GM23338 (cell line): ENCODE measurements around the gene NEMP2. TPM values are rescaled to one million over a fixed set of nuclear protein-coding genes. Genes with fewer than 3 reads are reported as not detected.

Source experiments
- ATAC-seq: fragments of 200-7000 bp; cut with Tn5 transposase; 3 replicates; pipeline ENCODE4 v1.9.1; 2020
- DNase-seq: peaks from one replicate; pipeline ENCODE4 v3.0.0-alpha.2; 2015; ENCODE audit warnings: low spot score
- H2AFZ ChIP-seq: fragments of 200-600 bp; sonication (generic); 2 replicates; pipeline ENCODE4 v1.8.0; 2016; ENCODE audit warnings: antibody characterized with exemption, mild to moderate bottlenecking, moderate library complexity
- H3F3A ChIP-seq: fragments of 200-600 bp; sonication (generic); replicated peaks from 2 replicates; pipeline ENCODE4 v1.8.0; 2017; ENCODE audit warnings: antibody characterized with exemption, mixed run types, low read depth
- H3K27ac ChIP-seq: fragments of 200-600 bp; sonication (generic); 2 replicates; pipeline ENCODE4 v1.6.1; 2016; ENCODE audit warnings: low read depth
- H3K27me3 ChIP-seq: fragments of 200-600 bp; sonication (generic); 2 replicates; pipeline ENCODE4 v1.8.0; 2016; ENCODE audit warnings: mild to moderate bottlenecking, mixed run types, moderate library complexity; ENCODE audit not compliant: insufficient read depth
- H3K36me3 ChIP-seq: fragments of 200-600 bp; sonication (generic); 2 replicates; pipeline ENCODE4 v1.8.0; 2016; ENCODE audit warnings: mild to moderate bottlenecking; ENCODE audit not compliant: insufficient read depth
- H3K4me1 ChIP-seq: fragments of 200-600 bp; sonication (generic); 2 replicates; pipeline ENCODE4 v1.8.0; 2016; ENCODE audit warnings: mild to moderate bottlenecking, moderate library complexity; ENCODE audit not compliant: insufficient read depth
- H3K4me2 ChIP-seq: fragments of 200-600 bp; sonication (generic); 2 replicates; pipeline ENCODE4 v1.7.1; 2017; ENCODE audit warnings: mixed run types
- H3K4me3 ChIP-seq: fragments of 200-600 bp; sonication (generic); 2 replicates; pipeline ENCODE4 v1.6.1; 2016; ENCODE audit warnings: mixed run types
- H3K79me2 ChIP-seq: fragments of 200-600 bp; sonication (generic); replicated peaks from 2 replicates; pipeline ENCODE4 v1.8.0; 2017; ENCODE audit warnings: mild to moderate bottlenecking; ENCODE audit not compliant: insufficient read depth
- H3K9me2 ChIP-seq: fragments of 200-600 bp; sonication (generic); 2 replicates; pipeline ENCODE4 v1.8.0; 2017; ENCODE audit not compliant: insufficient read depth
- H4K20me1 ChIP-seq: fragments of 200-600 bp; sonication (generic); replicated peaks from 2 replicates; pipeline ENCODE4 v1.8.0; 2017; ENCODE audit warnings: mild to moderate bottlenecking; ENCODE audit not compliant: insufficient read depth
- H3K27ac Mint-ChIP-seq: 2 replicates; pipeline ENCODE4 v1.8.0; 2020; ENCODE audit warnings: inconsistent platforms, mild to moderate bottlenecking, moderate library complexity, mixed read lengths
- H3K27me3 Mint-ChIP-seq: 3 replicates; pipeline ENCODE4 v1.8.0; 2022; ENCODE audit warnings: low read depth, mild to moderate bottlenecking, moderate library complexity, mixed read lengths, inconsistent platforms; ENCODE audit not compliant: insufficient read depth, poor library complexity
- H3K36me3 Mint-ChIP-seq: 3 replicates; pipeline ENCODE4 v1.8.0; 2021; ENCODE audit warnings: low read depth, mild to moderate bottlenecking, inconsistent platforms, moderate library complexity, mixed read lengths
- H3K4me1 Mint-ChIP-seq: 3 replicates; pipeline ENCODE4 v1.8.0; 2020; ENCODE audit warnings: mild to moderate bottlenecking, inconsistent platforms, mixed read lengths
- H3K4me3 Mint-ChIP-seq: 3 replicates; pipeline ENCODE4 v1.8.0; 2021; ENCODE audit warnings: moderate library complexity, mild to moderate bottlenecking, inconsistent platforms, mixed read lengths
- H3K9me3 Mint-ChIP-seq: 3 replicates; pipeline ENCODE4 v1.8.0; 2020; ENCODE audit warnings: moderate library complexity, mild to moderate bottlenecking, inconsistent platforms, mixed read lengths
- EZH2 ChIP-seq: fragments of 200-600 bp; sonication (generic); IDR thresholded peaks from one replicate; pipeline ENCODE4 v1.8.0; 2017; ENCODE audit warnings: antibody characterized with exemption, mild to moderate bottlenecking, low read depth; ENCODE audit not compliant: unreplicated experiment
- EZH2phosphoT487 ChIP-seq: fragments of 200-600 bp; sonication (generic); IDR thresholded peaks from one replicate; pipeline ENCODE4 v1.8.1; 2018; ENCODE audit warnings: antibody characterized with exemption; ENCODE audit not compliant: unreplicated experiment
- JUNB ChIP-seq: IDR thresholded peaks from one replicate; pipeline ENCODE4 v1.6.1; 2016; ENCODE audit warnings: antibody characterized with exemption; ENCODE audit not compliant: unreplicated experiment
- NANOG ChIP-seq: IDR thresholded peaks from 2 replicates; pipeline ENCODE4 v1.6.1; 2016; ENCODE audit warnings: antibody characterized with exemption, borderline replicate concordance
- POLR2AphosphoS5 ChIP-seq: IDR thresholded peaks from 2 replicates; pipeline ENCODE4 v1.6.1; 2016; ENCODE audit warnings: antibody characterized with exemption, low read depth
- STAT1 ChIP-seq: IDR thresholded peaks from one replicate; pipeline ENCODE4 v1.6.1; 2016; ENCODE audit warnings: antibody characterized with exemption; ENCODE audit not compliant: unreplicated experiment
- ZNF114 ChIP-seq: fragments of 250-450 bp; sonication (Bioruptor Pico); IDR thresholded peaks from 2 replicates; pipeline ENCODE4 v1.5.0; 2020; ENCODE audit warnings: mild to moderate bottlenecking, moderate library complexity
- ZNF331 ChIP-seq: fragments of 250-450 bp; sonication (Bioruptor Pico); IDR thresholded peaks from 2 replicates; pipeline ENCODE4 v1.5.0; 2020; ENCODE audit warnings: low read depth, mild to moderate bottlenecking, moderate library complexity
- polyA plus RNA-seq: library from polyadenylated mRNA; unstranded; fragments of >200 nt; fragmentation: Nextera tagmentation; extraction: Ambion mirVana; gene quantifications from 2 replicates; pipeline ENCODE4 v1.2.1, GENCODE V29; 2016
- total RNA-seq: library from RNA; depleted of rRNA; stranded (reverse); fragments of >200 nt; shearing (Covaris generic); gene quantifications from 2 replicates; pipeline ENCODE4 v1.2.3, GENCODE V29; 2014
- TF ChIP-seq, protein P1 (sequence below): IDR thresholded peaks from 2 replicates; pipeline ENCODE4 v1.6.1; 2016; ENCODE audit warnings: antibody characterized with exemption
- TF ChIP-seq, protein P2 (sequence below): IDR thresholded peaks from one replicate; pipeline ENCODE4 v1.6.1; 2018; ENCODE audit warnings: antibody characterized with exemption; ENCODE audit not compliant: unreplicated experiment
- TF ChIP-seq, protein P3 (sequence below): fragments of 250-450 bp; sonication (Bioruptor Pico); IDR thresholded peaks from 2 replicates; pipeline ENCODE4 v1.5.0; 2020; ENCODE audit warnings: mild to moderate bottlenecking, moderate library complexity
- TF ChIP-seq, protein P4 (sequence below), 2 experiments: fragments of 200-600 bp in 1 of 2; sonication (generic) in 1 of 2; conservative IDR thresholded peaks; 2 replicates each; pipeline versions ENCODE4 v1.5.1 to v1.6.1; 2016 to 2017; ENCODE audit warnings: antibody characterized with exemption in 2 of 2, low read depth in 2 of 2, mild to moderate bottlenecking in 2 of 2, moderate library complexity in 1 of 2

The NEMP2 gene
- total and polyA plus RNA-seq, 2 experiments from 2014 or later = 1.2 to 4.0 TPM

DNA sequence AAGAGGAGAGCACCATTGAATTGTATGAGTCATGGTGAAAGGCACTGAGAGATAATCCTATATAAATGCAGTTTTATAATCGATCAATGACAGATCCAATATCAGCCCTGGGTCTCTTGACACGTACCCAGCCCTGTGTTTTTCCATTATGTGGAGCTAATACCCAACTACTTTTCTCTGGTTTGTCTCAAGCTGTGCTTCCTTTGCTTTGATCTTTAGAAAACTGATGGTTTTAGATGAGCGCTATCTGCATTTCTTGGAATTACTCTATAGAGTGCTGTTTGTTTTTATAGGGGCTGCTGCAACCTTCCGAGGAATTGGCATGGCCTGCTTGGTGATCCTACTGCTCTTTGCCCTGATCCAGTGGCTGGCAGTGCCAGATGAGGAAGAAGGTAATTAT, 45.0 kb downstream of the NEMP2 start (continued):
- no peak for TF ChIP-seq ZNF331

DNA sequence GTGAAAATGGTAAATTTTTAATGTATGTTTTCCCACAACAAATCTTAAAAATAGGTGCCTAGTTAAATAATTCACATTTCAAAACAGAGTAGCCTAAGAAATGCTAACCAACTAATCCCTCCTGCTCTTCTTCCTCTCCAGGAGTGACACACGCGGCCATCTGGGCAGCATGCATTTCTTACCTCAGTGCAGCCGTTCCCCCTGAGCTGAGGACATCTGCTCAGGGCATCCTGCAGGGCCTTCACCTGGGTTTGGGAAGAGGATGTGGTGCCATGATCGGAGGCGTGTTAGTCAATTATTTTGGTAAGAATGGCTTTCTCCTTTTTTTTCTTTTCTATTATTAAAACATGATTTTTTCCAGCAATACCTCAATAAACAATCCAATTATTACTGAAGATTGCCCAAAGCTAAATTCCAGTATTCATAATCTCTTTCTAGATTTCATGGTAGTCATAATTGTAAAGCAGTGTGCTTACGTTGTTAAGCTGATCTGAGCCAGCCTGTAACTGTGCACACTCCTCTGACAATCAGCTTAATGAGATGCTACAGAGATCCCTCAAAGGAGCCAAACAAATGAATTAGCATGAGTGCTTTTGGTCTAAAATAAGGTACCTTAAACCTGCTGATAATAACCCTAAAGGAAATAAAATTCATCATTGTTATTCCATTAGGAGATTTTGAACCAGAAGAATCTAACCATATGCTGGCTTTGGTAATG, 45.8 kb downstream of the NEMP2 start:
- peaks cover 16% of the 10 kb centered on the region for H3K4me1 Mint-ChIP-seq
- no peaks in the 10 kb centered on the region for H3K36me3 ChIP-seq
- H3K27ac ChIP-seq = no peak overlapping the region
- no peak overlapping the region for H2AFZ ChIP-seq
- no peak overlapping the region for H3K4me3 Mint-ChIP-seq
- peak overlapping the region; percentile 5 for H3K4me2 ChIP-seq
- H3K9me3 Mint-ChIP-seq = peaks cover 2% of the 10 kb centered on the region; the same call in 2 of the 3 replicates
- H3K4me3 ChIP-seq = no peak overlapping the region
- no peaks in the 10 kb centered on the region for H3K27me3 ChIP-seq
- H4K20me1 ChIP-seq = no peaks in the 10 kb centered on the region; the same call in 1 of the 2 replicates
- ATAC-seq = no peak
- no peak overlapping the region for H3K27ac Mint-ChIP-seq
- peaks cover 11% of the 10 kb centered on the region for H3K4me1 ChIP-seq
- H3K36me3 Mint-ChIP-seq = peaks cover 15% of the 10 kb centered on the region; the same call in 2 of the 3 replicates
- peaks cover 7% of the 10 kb centered on the region for H3K27me3 Mint-ChIP-seq
- H3F3A ChIP-seq = no peaks in the 10 kb centered on the region
- H3K9me2 ChIP-seq = no peaks in the 10 kb centered on the region
- no peaks in the 10 kb centered on the region for H3K79me2 ChIP-seq
- DNase-seq = no peak
- TF ChIP-seq ZNF114 (no peak), EZH2phosphoT487 (no peak), POLR2AphosphoS5 (no peak), NANOG (no peak), EZH2 (no peak), JUNB (no peak), STAT1 (no peak), ZNF331 (no peak)
- TF ChIP-seq, protein P1, sequence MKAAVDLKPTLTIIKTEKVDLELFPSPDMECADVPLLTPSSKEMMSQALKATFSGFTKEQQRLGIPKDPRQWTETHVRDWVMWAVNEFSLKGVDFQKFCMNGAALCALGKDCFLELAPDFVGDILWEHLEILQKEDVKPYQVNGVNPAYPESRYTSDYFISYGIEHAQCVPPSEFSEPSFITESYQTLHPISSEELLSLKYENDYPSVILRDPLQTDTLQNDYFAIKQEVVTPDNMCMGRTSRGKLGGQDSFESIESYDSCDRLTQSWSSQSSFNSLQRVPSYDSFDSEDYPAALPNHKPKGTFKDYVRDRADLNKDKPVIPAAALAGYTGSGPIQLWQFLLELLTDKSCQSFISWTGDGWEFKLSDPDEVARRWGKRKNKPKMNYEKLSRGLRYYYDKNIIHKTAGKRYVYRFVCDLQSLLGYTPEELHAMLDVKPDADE = no peak
- TF ChIP-seq, protein P2, sequence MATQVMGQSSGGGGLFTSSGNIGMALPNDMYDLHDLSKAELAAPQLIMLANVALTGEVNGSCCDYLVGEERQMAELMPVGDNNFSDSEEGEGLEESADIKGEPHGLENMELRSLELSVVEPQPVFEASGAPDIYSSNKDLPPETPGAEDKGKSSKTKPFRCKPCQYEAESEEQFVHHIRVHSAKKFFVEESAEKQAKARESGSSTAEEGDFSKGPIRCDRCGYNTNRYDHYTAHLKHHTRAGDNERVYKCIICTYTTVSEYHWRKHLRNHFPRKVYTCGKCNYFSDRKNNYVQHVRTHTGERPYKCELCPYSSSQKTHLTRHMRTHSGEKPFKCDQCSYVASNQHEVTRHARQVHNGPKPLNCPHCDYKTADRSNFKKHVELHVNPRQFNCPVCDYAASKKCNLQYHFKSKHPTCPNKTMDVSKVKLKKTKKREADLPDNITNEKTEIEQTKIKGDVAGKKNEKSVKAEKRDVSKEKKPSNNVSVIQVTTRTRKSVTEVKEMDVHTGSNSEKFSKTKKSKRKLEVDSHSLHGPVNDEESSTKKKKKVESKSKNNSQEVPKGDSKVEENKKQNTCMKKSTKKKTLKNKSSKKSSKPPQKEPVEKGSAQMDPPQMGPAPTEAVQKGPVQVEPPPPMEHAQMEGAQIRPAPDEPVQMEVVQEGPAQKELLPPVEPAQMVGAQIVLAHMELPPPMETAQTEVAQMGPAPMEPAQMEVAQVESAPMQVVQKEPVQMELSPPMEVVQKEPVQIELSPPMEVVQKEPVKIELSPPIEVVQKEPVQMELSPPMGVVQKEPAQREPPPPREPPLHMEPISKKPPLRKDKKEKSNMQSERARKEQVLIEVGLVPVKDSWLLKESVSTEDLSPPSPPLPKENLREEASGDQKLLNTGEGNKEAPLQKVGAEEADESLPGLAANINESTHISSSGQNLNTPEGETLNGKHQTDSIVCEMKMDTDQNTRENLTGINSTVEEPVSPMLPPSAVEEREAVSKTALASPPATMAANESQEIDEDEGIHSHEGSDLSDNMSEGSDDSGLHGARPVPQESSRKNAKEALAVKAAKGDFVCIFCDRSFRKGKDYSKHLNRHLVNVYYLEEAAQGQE = no peak
- TF ChIP-seq, protein P3, sequence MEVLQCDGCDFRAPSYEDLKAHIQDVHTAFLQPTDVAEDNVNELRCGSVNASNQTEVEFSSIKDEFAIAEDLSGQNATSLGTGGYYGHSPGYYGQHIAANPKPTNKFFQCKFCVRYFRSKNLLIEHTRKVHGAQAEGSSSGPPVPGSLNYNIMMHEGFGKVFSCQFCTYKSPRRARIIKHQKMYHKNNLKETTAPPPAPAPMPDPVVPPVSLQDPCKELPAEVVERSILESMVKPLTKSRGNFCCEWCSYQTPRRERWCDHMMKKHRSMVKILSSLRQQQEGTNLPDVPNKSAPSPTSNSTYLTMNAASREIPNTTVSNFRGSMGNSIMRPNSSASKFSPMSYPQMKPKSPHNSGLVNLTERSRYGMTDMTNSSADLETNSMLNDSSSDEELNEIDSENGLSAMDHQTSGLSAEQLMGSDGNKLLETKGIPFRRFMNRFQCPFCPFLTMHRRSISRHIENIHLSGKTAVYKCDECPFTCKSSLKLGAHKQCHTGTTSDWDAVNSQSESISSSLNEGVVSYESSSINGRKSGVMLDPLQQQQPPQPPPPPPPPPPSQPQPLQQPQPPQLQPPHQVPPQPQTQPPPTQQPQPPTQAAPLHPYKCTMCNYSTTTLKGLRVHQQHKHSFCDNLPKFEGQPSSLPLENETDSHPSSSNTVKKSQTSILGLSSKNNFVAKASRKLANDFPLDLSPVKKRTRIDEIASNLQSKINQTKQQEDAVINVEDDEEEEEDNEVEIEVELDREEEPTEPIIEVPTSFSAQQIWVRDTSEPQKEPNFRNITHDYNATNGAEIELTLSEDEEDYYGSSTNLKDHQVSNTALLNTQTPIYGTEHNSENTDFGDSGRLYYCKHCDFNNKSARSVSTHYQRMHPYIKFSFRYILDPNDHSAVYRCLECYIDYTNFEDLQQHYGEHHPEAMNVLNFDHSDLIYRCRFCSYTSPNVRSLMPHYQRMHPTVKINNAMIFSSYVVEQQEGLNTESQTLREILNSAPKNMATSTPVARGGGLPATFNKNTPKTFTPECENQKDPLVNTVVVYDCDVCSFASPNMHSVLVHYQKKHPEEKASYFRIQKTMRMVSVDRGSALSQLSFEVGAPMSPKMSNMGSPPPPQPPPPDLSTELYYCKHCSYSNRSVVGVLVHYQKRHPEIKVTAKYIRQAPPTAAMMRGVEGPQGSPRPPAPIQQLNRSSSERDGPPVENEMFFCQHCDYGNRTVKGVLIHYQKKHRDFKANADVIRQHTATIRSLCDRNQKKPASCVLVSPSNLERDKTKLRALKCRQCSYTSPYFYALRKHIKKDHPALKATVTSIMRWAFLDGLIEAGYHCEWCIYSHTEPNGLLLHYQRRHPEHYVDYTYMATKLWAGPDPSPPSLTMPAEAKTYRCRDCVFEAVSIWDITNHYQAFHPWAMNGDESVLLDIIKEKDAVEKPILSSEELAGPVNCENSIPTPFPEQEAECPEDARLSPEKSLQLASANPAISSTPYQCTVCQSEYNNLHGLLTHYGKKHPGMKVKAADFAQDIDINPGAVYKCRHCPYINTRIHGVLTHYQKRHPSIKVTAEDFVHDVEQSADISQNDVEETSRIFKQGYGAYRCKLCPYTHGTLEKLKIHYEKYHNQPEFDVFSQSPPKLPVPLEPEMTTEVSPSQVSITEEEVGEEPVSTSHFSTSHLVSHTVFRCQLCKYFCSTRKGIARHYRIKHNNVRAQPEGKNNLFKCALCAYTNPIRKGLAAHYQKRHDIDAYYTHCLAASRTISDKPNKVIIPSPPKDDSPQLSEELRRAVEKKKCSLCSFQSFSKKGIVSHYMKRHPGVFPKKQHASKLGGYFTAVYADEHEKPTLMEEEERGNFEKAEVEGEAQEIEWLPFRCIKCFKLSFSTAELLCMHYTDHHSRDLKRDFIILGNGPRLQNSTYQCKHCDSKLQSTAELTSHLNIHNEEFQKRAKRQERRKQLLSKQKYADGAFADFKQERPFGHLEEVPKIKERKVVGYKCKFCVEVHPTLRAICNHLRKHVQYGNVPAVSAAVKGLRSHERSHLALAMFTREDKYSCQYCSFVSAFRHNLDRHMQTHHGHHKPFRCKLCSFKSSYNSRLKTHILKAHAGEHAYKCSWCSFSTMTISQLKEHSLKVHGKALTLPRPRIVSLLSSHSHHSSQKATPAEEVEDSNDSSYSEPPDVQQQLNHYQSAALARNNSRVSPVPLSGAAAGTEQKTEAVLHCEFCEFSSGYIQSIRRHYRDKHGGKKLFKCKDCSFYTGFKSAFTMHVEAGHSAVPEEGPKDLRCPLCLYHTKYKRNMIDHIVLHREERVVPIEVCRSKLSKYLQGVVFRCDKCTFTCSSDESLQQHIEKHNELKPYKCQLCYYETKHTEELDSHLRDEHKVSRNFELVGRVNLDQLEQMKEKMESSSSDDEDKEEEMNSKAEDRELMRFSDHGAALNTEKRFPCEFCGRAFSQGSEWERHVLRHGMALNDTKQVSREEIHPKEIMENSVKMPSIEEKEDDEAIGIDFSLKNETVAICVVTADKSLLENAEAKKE (CRISPR knock-in tag) = no peak
- TF ChIP-seq, protein P4, sequence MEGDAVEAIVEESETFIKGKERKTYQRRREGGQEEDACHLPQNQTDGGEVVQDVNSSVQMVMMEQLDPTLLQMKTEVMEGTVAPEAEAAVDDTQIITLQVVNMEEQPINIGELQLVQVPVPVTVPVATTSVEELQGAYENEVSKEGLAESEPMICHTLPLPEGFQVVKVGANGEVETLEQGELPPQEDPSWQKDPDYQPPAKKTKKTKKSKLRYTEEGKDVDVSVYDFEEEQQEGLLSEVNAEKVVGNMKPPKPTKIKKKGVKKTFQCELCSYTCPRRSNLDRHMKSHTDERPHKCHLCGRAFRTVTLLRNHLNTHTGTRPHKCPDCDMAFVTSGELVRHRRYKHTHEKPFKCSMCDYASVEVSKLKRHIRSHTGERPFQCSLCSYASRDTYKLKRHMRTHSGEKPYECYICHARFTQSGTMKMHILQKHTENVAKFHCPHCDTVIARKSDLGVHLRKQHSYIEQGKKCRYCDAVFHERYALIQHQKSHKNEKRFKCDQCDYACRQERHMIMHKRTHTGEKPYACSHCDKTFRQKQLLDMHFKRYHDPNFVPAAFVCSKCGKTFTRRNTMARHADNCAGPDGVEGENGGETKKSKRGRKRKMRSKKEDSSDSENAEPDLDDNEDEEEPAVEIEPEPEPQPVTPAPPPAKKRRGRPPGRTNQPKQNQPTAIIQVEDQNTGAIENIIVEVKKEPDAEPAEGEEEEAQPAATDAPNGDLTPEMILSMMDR (conservative IDR thresholded peaks at IDR 0.05; ENCODE audit: low read depth in 2 of 2) = no peak
